Activated T-cell treated with anti-CD3 and anti-CD28 coated beads, Interleukin-2, amount 50 U/mL, for 4 hours (primary cell): ENCODE data around the gene GPX7. TPM values are rescaled to one million over a fixed set of nuclear protein-coding genes. Genes with fewer than 3 reads are reported as not detected.
"Not testable (repeated sequence)": the region's sequence is repeated elsewhere in the genome, so short reads cannot be mapped to it uniquely, and the experiment has no call there.

ENCODE experiments used
- ATAC-seq, 2 donors: fragments of 200-7000 bp; cut with Tn5 transposase; one replicate each; pipeline ENCODE4 v1.10.0; 2021
- DNase-seq: peaks from one replicate; pipeline ENCODE4 v3.0.0-alpha.2; 2020
- H3K27me3 Mint-ChIP-seq: one replicate; pipeline ENCODE4 v1.8.0; 2021; ENCODE audit warnings: low read depth, mixed read lengths
- H3K36me3 Mint-ChIP-seq: one replicate; pipeline ENCODE4 v1.8.0; 2022; ENCODE audit warnings: mixed read lengths; ENCODE audit not compliant: insufficient read depth
- H3K4me1 Mint-ChIP-seq: one replicate; pipeline ENCODE4 v1.8.0; 2021; ENCODE audit warnings: low read depth, mixed read lengths
- H3K4me3 Mint-ChIP-seq: one replicate; pipeline ENCODE4 v1.8.0; 2021; ENCODE audit warnings: mild to moderate bottlenecking, moderate library complexity, mixed read lengths
- H3K9me3 Mint-ChIP-seq: one replicate; pipeline ENCODE4 v1.8.0; 2021; ENCODE audit warnings: mixed read lengths
- total RNA-seq, 3 donors: library from RNA; stranded (reverse); gene quantifications; one replicate each; pipeline ENCODE4 v1.2.1, GENCODE V29; 2021

GPX7 gene
- total RNA-seq, 3 donors from 2014 or later, result 18.6 to 20.0 (median 19.1) TPM

- Mint-ChIP-seq H3K27me3 (no peaks in the 10 kb centered on the region), H3K4me3 (no peak overlapping the region), H3K9me3 (no peaks in the 10 kb centered on the region), H3K4me1 (peaks cover 6% of the 10 kb centered on the region), H3K36me3 (no peaks in the 10 kb centered on the region)
- no peak for ATAC-seq
- no peak for DNase-seq
These were observed 29.8 kb upstream of the GPX7 start for GRCh38 chr1:52572387-52572786.

GRCh38 chr1:52574594-52574993, 27.6 kb upstream of the GPX7 start:
- ATAC-seq, result no peak

GRCh38 chr1:52576074-52576473, 26.1 kb upstream of the GPX7 start:
- Mint-ChIP-seq H3K4me1 (peaks cover 8% of the 10 kb centered on the region), H3K36me3 (no peaks in the 10 kb centered on the region), H3K9me3 (no peaks in the 10 kb centered on the region), H3K27me3 (peaks cover 2% of the 10 kb centered on the region), H3K4me3 (no peak overlapping the region)
- no peak for ATAC-seq
- no peak for DNase-seq

More at GRCh38 chr1:52574594-52574993, 27.6 kb upstream of the GPX7 start:
- Mint-ChIP-seq H3K27me3 (no peaks in the 10 kb centered on the region), H3K4me3 (no peak overlapping the region), H3K4me1 (peaks cover 10% of the 10 kb centered on the region), H3K36me3 (no peaks in the 10 kb centered on the region), H3K9me3 (no peaks in the 10 kb centered on the region)
- no peak for DNase-seq

- not testable (repeated sequence) for DNase-seq, H3K4me3 Mint-ChIP-seq, H3K9me3 Mint-ChIP-seq, H3K27me3 Mint-ChIP-seq, H3K36me3 Mint-ChIP-seq, ATAC-seq, H3K4me1 Mint-ChIP-seq
These were observed 24.1 kb upstream of the GPX7 start for GRCh38 chr1:52578066-52578465.

GRCh38 chr1:52579415-52579814, 22.8 kb upstream of the GPX7 start:
- no peak for DNase-seq
- no peaks in the 10 kb centered on the region for H3K36me3 Mint-ChIP-seq
- no peak overlapping the region for H3K4me3 Mint-ChIP-seq
- H3K4me1 Mint-ChIP-seq, result peaks cover 8% of the 10 kb centered on the region
- no peak for ATAC-seq
- no peaks in the 10 kb centered on the region for H3K9me3 Mint-ChIP-seq
- H3K27me3 Mint-ChIP-seq, result peaks cover 2% of the 10 kb centered on the region

- Mint-ChIP-seq H3K27me3 (peaks cover 2% of the 10 kb centered on the region), H3K9me3 (no peaks in the 10 kb centered on the region), H3K4me3 (no peak overlapping the region), H3K4me1 (peaks cover 8% of the 10 kb centered on the region), H3K36me3 (no peaks in the 10 kb centered on the region)
- ATAC-seq (no peak), DNase-seq (no peak)
These were observed 21.9 kb upstream of the GPX7 start for GRCh38 chr1:52580283-52580682.

GRCh38 chr1:52582116-52582696, 20.0 kb upstream of the GPX7 start:
- Mint-ChIP-seq H3K36me3 (no peaks in the 10 kb centered on the region), H3K4me1 (peaks cover 8% of the 10 kb centered on the region), H3K27me3 (peaks cover 2% of the 10 kb centered on the region), H3K4me3 (no peak overlapping the region), H3K9me3 (no peaks in the 10 kb centered on the region)
- DNase-seq (no peak), ATAC-seq (no peak)

GRCh38 chr1:52585474-52585873, 16.7 kb upstream of the GPX7 start:
- no peaks in the 10 kb centered on the region for H3K9me3 Mint-ChIP-seq
- DNase-seq, result no peak
- no peak for ATAC-seq
- H3K4me3 Mint-ChIP-seq, result no peak overlapping the region
- H3K36me3 Mint-ChIP-seq, result no peaks in the 10 kb centered on the region
- peaks cover 2% of the 10 kb centered on the region for H3K27me3 Mint-ChIP-seq
- H3K4me1 Mint-ChIP-seq, result no peaks in the 10 kb centered on the region

- DNase-seq, result no peak
- Mint-ChIP-seq H3K9me3 (no peaks in the 10 kb centered on the region), H3K36me3 (no peaks in the 10 kb centered on the region), H3K27me3 (no peaks in the 10 kb centered on the region), H3K4me1 (no peaks in the 10 kb centered on the region), H3K4me3 (no peak overlapping the region)
- ATAC-seq, result no peak
These were observed 14.1 kb upstream of the GPX7 start for GRCh38 chr1:52588027-52588426.

GRCh38 chr1:52588535-52588934, 13.6 kb upstream of the GPX7 start:
- Mint-ChIP-seq H3K36me3 (no peaks in the 10 kb centered on the region), H3K9me3 (no peaks in the 10 kb centered on the region), H3K4me1 (no peaks in the 10 kb centered on the region), H3K4me3 (no peak overlapping the region), H3K27me3 (no peaks in the 10 kb centered on the region)
- DNase-seq (no peak), ATAC-seq (no peak)

GRCh38 chr1:52590266-52590665, 11.9 kb upstream of the GPX7 start:
- Mint-ChIP-seq H3K27me3 (no peaks in the 10 kb centered on the region), H3K4me3 (no peak overlapping the region), H3K9me3 (no peaks in the 10 kb centered on the region), H3K36me3 (no peaks in the 10 kb centered on the region), H3K4me1 (no peaks in the 10 kb centered on the region)
- DNase-seq, result no peak
- ATAC-seq, result no peak

GRCh38 chr1:52592637-52593323, 9.4 kb upstream of the GPX7 start:
- no peak for ATAC-seq
- H3K4me1 Mint-ChIP-seq, result no peaks in the 10 kb centered on the region

GRCh38 chr1:52593495-52593894, 8.7 kb upstream of the GPX7 start:
- no peak overlapping the region for H3K4me3 Mint-ChIP-seq
- no peaks in the 10 kb centered on the region for H3K27me3 Mint-ChIP-seq
- ATAC-seq (no peak), DNase-seq (no peak)
- no peaks in the 10 kb centered on the region for H3K4me1 Mint-ChIP-seq
- H3K36me3 Mint-ChIP-seq, result no peaks in the 10 kb centered on the region
- no peaks in the 10 kb centered on the region for H3K9me3 Mint-ChIP-seq

More at GRCh38 chr1:52592637-52593323, 9.4 kb upstream of the GPX7 start:
- Mint-ChIP-seq H3K27me3 (no peaks in the 10 kb centered on the region), H3K9me3 (no peaks in the 10 kb centered on the region), H3K4me3 (no peak overlapping the region), H3K36me3 (no peaks in the 10 kb centered on the region)
- DNase-seq, result no peak

GRCh38 chr1:52595061-52595460, 7.1 kb upstream of the GPX7 start:
- Mint-ChIP-seq H3K4me3 (no peak overlapping the region), H3K27me3 (no peaks in the 10 kb centered on the region), H3K9me3 (no peaks in the 10 kb centered on the region), H3K36me3 (no peaks in the 10 kb centered on the region), H3K4me1 (no peaks in the 10 kb centered on the region)
- ATAC-seq (no peak), DNase-seq (no peak)

GRCh38 chr1:52597912-52598311, 4.3 kb upstream of the GPX7 start:
- Mint-ChIP-seq H3K4me3 (no peak overlapping the region), H3K36me3 (no peaks in the 10 kb centered on the region), H3K27me3 (no peaks in the 10 kb centered on the region), H3K9me3 (no peaks in the 10 kb centered on the region), H3K4me1 (peaks cover 13% of the 10 kb centered on the region)
- ATAC-seq, result no peak
- no peak for DNase-seq
